ENCODE data around the gene FCHSD2. TPM values are rescaled to one million over a fixed set of nuclear protein-coding genes. Genes with fewer than 3 reads are reported as not detected.

FCHSD2 gene
- total and polyA plus RNA-seq, 5 experiments from 2014 or later: 11.8 to 70.0 (median 15.6) TPM

GRCh38 chr11:73156114-73156513 is 14.0 kb upstream of the FCHSD2 start:
- ATAC-seq (no peak), DNase-seq (no peak)
- Mint-ChIP-seq H3K27me3 (no peaks in the 10 kb centered on the region), H3K4me1 (peaks cover 30 to 86% (median 63%) of the 10 kb centered on the region in 4 donors), H3K27ac (peak overlapping the region in 9 of 10 donors; percentile 27 to 99 (median 73)), H3K9me3 (no peaks in the 10 kb centered on the region), H3K4me3 (peak overlapping the region in 6 of 10 donors; percentile 11 to 36 (median 21)), H3K36me3 (no peaks in the 10 kb centered on the region)
- POLR2A ChIA-PET: interaction anchor here (0.5 to 4.0 kb wide), 3 partner anchors 13 to 374 kb away, joined by 3 to 31 read pairs (median 3); partner anchors contain the start of gene FCHSD2

- ATAC-seq: no peak
- Mint-ChIP-seq H3K4me3 (peak overlapping the region in 8 of 10 donors; percentile 24 to 63 (median 46)), H3K27ac (peak overlapping the region; percentile 63 to 99 (median 84)), H3K27me3 (no peaks in the 10 kb centered on the region), H3K36me3 (no peaks in the 10 kb centered on the region), H3K9me3 (no peaks in the 10 kb centered on the region), H3K4me1 (peaks cover 32 to 93% (median 73%) of the 10 kb centered on the region in 4 donors)
- DNase-seq: no peak
- POLR2A ChIA-PET: interaction anchor here (0.7 to 4.0 kb wide), 3 partner anchors 12 to 1232 kb away, joined by 3 to 31 read pairs (median 5); partner anchors contain the start of gene FCHSD2
Observed at GRCh38 chr11:73155102-73155501, 13.0 kb upstream of the FCHSD2 start.

DNA sequence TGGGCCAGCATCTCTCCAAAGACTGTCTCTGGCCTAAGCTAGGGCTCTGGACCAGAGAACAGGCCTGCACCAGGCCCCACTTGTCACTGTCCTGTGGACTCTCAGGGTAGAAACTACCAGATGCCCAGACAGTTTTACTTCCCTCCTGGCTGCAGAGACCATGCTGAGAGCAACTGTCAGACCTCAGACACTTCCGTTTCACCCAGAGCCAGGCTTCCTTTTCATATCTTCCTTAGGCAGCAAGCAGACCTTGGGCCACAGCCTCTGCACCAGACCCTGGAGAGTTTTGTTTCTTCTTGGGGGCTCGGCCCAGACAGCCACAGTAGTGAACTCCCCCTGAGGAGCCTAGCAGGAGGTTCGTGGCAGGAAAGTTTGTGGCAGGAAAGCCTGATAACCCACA is 12.1 kb upstream of the FCHSD2 start:
- no peaks in the 10 kb centered on the region for H3K36me3 Mint-ChIP-seq
- peak; percentile 60 to 79 for ATAC-seq
- no peaks in the 10 kb centered on the region for H3K27me3 Mint-ChIP-seq
- H3K27ac Mint-ChIP-seq: peak overlapping the region; percentile 77 to 99 (median 88)
- H3K4me1 Mint-ChIP-seq: peaks cover 34 to 92% (median 81%) of the 10 kb centered on the region in 4 donors
- no peaks in the 10 kb centered on the region for H3K9me3 Mint-ChIP-seq
- POLR2A ChIA-PET: interaction anchor here (0.7 to 4.8 kb wide), 3 partner anchors 12 to 429 kb away, joined by 3 to 47 read pairs (median 7); partner anchors contain the start of gene FCHSD2
- H3K4me3 Mint-ChIP-seq: peak overlapping the region; percentile 9 to 75 (median 62)
- DNase-seq: peak in 7 of 10 donors; percentile 10 to 35 (median 30)

DNA sequence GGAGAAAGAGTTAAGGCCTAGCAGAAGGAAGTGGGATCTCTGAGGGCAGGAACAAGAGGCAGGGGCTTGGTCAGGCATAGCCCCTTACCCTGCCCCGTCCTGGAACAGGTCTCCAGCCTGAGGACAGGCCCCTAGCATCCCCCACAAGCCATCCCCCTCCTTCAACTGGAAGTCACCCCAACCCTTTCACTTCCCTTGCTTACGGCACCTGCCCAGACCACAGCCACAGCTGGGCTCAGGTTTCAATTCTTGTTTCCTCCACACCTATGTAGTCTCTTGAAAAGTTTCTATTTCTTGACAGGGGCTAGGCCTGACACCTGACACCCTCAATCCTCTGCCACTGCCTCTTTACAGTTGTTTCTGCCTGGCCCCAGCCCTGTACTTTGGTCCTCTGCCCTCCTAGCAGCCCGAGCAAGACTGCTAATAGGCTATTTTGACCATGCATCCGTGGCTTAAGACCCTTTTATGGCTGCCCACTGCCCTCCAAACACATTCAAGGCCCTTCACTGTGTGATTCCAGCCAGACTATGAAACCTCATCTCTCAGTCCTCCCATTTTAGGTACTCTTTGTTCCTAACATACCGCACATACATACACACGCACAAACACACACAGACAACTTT is 10.9 kb upstream of the FCHSD2 start:
- Mint-ChIP-seq H3K27me3 (no peaks in the 10 kb centered on the region), H3K4me3 (peak overlapping the region; percentile 23 to 72 (median 50)), H3K36me3 (no peaks in the 10 kb centered on the region), H3K9me3 (no peaks in the 10 kb centered on the region), H3K27ac (peak overlapping the region; percentile 77 to 99 (median 86)), H3K4me1 (peaks cover 34 to 95% (median 81%) of the 10 kb centered on the region in 4 donors)
- peak; percentile 72 to 88 for ATAC-seq
- POLR2A ChIA-PET: interaction anchor here (2.2 to 4.8 kb wide), 2 partner anchors 10 to 24 kb away, joined by 7 to 47 read pairs; partner anchors contain the start of gene FCHSD2
- peak in 7 of 10 donors; percentile 30 to 74 (median 49) for DNase-seq

GRCh38 chr11:73152086-73152853 is 10.2 kb upstream of the FCHSD2 start:
- peak overlapping the region in 1 of 10 donors; percentile 48 for H3K4me3 Mint-ChIP-seq

DNA sequence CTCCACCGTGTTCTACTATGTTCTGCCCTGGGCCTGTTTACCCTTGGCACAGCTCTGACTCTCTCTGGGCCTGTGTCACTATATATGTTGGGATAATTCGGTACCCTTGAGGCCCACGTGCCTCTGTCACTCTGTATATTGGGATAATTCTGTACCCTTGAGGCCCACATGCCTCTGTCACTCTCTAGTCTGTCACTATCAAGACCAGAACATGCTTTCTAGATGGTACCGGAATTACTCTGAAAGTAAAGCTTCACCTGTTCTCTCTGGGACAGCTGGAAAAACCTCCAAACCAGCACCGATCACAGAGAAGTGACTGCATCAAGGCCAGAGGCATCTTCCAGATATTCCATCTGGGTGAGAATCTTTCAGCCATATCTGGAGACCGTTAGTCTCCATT is 9.3 kb upstream of the FCHSD2 start:
- ATAC-seq: no peak
- H3K27me3 Mint-ChIP-seq: no peaks in the 10 kb centered on the region
- POLR2A ChIA-PET: interaction anchor here (0.9 to 4.8 kb wide), 2 partner anchors 9 to 27 kb away, joined by 3 to 47 read pairs; partner anchors contain the start of gene FCHSD2

More at GRCh38 chr11:73152086-73152853, 10.2 kb upstream of the FCHSD2 start:
- ATAC-seq (no peak), DNase-seq (no peak)
- H3K9me3 Mint-ChIP-seq: no peaks in the 10 kb centered on the region
- peak overlapping the region; percentile 36 to 99 (median 85) for H3K27ac Mint-ChIP-seq
- H3K27me3 Mint-ChIP-seq: no peaks in the 10 kb centered on the region
- H3K4me1 Mint-ChIP-seq: peaks cover 34 to 95% (median 79%) of the 10 kb centered on the region in 4 donors
- H3K36me3 Mint-ChIP-seq: no peaks in the 10 kb centered on the region
- POLR2A ChIA-PET: interaction anchor here (2.2 to 4.8 kb wide), 2 partner anchors 10 to 25 kb away, joined by 7 to 47 read pairs; partner anchors contain the start of gene FCHSD2

GRCh38 chr11:73149105-73149504 is 7.0 kb upstream of the FCHSD2 start:
- DNase-seq (no peak), ATAC-seq (no peak)
- H3K4me1 Mint-ChIP-seq: peaks cover 22 to 91% (median 53%) of the 10 kb centered on the region in 4 donors
- no peaks in the 10 kb centered on the region for H3K9me3 Mint-ChIP-seq
- POLR2A ChIA-PET: no interaction called here
- H3K36me3 Mint-ChIP-seq: no peaks in the 10 kb centered on the region
- no peaks in the 10 kb centered on the region for H3K27me3 Mint-ChIP-seq
- H3K27ac Mint-ChIP-seq: peak overlapping the region in 1 of 10 donors; percentile 99
- H3K4me3 Mint-ChIP-seq: no peak overlapping the region

More for the DNA sequence above, 9.3 kb upstream of the FCHSD2 start:
- Mint-ChIP-seq H3K4me3 (no peak overlapping the region), H3K4me1 (peaks cover 32 to 95% (median 75%) of the 10 kb centered on the region in 4 donors), H3K27ac (peak overlapping the region in 6 of 10 donors; percentile 6 to 99 (median 58)), H3K36me3 (no peaks in the 10 kb centered on the region), H3K9me3 (no peaks in the 10 kb centered on the region)
- DNase-seq: no peak

DNA sequence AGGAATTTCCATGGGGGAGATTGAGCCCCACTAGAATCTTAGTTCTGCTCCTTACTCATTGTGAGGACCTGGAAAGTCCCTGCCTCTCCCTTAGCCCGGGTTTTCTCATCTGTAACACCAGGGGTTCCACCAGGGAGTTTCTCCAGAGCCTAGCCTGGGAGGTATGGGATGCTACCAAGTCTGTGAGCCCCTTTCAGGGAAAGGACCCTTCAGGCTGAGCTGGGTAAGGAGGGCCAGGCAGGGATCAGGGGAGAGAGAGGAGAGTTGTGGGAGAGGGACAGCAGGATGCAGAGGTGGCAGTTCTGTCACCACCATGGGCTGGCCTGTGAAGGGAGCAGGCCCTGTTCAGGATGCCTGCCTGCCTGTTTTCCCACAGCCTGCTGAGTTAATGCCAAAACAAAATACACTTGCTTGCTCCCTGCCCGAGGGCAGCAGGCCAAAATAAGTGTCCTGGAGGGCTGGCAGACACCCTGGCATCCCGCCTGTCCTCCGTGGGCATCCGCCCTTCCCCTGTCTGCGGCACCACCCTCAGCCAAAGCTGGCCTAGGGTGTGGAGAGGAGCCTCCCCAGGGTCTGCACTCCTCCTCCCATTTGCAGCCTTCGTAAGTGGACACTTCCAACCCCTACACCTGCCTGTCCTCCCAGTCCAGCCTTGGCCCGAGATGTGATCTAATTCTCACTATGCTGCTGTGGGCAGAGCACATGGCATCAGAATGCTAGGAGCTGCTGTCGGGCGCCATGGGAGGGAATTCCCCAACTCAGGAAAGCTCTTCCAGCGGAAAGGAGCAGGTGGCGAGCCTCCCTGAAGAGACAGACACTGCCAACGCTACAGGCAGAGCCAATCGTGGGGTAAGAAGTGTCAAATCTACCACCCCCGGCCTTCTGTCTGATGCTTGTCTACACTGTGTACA is 5.9 kb upstream of the FCHSD2 start:
- Mint-ChIP-seq H3K27me3 (no peaks in the 10 kb centered on the region), H3K36me3 (no peaks in the 10 kb centered on the region), H3K4me3 (no peak overlapping the region), H3K4me1 (peaks cover 18 to 91% (median 51%) of the 10 kb centered on the region in 4 donors), H3K9me3 (no peaks in the 10 kb centered on the region), H3K27ac (peak overlapping the region in 1 of 10 donors; percentile 99)
- DNase-seq: no peak
- POLR2A ChIA-PET: interaction anchor here (0.6 kb wide), 1 partner anchor 156 kb away, joined by 4 read pairs; no protein-coding TSS in a partner anchor
- ATAC-seq: no peak

- Mint-ChIP-seq H3K4me3 (peak overlapping the region in 1 of 10 donors; percentile 47), H3K4me1 (peaks cover 17 to 75% (median 37%) of the 10 kb centered on the region in 4 donors), H3K27ac (peak overlapping the region in 5 of 10 donors; percentile 9 to 99 (median 75)), H3K36me3 (no peaks in the 10 kb centered on the region), H3K9me3 (peaks cover 0 to 3% (median 0%) of the 10 kb centered on the region in 9 donors), H3K27me3 (peaks cover 0 to 3% (median 0%) of the 10 kb centered on the region in 5 donors)
- POLR2A ChIA-PET: no interaction called here
- no peak for DNase-seq
- ATAC-seq: no peak
Observed at GRCh38 chr11:73145986-73146575, 4.0 kb upstream of the FCHSD2 start.

- H3K4me3 Mint-ChIP-seq: peak overlapping the region; percentile 88 to 99 (median 94)
- POLR2A ChIA-PET: interaction anchor here (1.0 to 3.5 kb wide), 18 partner anchors 9 to 1350 kb away, joined by 3 to 47 read pairs (median 6); partner anchors contain the start of genes ATG16L2, LIPT2, RAB6A and STARD10
- DNase-seq (peak in 1 of 10 donors; percentile 60), ATAC-seq (peak; percentile 4 to 25)
- peaks cover 18 to 76% (median 33%) of the 10 kb centered on the region in 4 donors for H3K4me1 Mint-ChIP-seq
- peak overlapping the region; percentile 95 to 100 (median 98) for H3K27ac Mint-ChIP-seq
- peaks cover 0 to 3% (median 0%) of the 10 kb centered on the region in 9 donors for H3K9me3 Mint-ChIP-seq
- H3K36me3 Mint-ChIP-seq: peaks cover 0 to 10% (median 0%) of the 10 kb centered on the region in 3 donors
- H3K27me3 Mint-ChIP-seq: peaks cover 0 to 3% (median 0%) of the 10 kb centered on the region in 5 donors
Observed at GRCh38 chr11:73143126-73143838, 1.2 kb upstream of the FCHSD2 start.
